Tibial nerve (tissue), 3 donors: ENCODE results near the gene NRL.

Experiments used
- POLR2A ChIP-seq, 2 donors: fragments of 450-650 bp; IDR thresholded peaks; one replicate each; pipeline ENCODE4 v1.6.1; 2017; ENCODE audit warnings: antibody characterized with exemption in 2 of 2, mild to moderate bottlenecking in 2 of 2, moderate library complexity in 2 of 2
- TF ChIP-seq, protein P1 (sequence below), 5 experiments: fragments of 200-600 bp in 3 of 5; fragments of 450-650 bp in 2 of 5; sonication (generic) in 3 of 5; IDR thresholded peaks; one replicate each; pipeline ENCODE4 v1.5.1; 2016 to 2019; ENCODE audit warnings: antibody characterized with exemption in 5 of 5, mild to moderate bottlenecking in 3 of 5, moderate library complexity in 2 of 5

GRCh38 chr14:24077086-24077485 lies 37.7 kb downstream of the NRL start:
- TF ChIP-seq, protein P1, sequence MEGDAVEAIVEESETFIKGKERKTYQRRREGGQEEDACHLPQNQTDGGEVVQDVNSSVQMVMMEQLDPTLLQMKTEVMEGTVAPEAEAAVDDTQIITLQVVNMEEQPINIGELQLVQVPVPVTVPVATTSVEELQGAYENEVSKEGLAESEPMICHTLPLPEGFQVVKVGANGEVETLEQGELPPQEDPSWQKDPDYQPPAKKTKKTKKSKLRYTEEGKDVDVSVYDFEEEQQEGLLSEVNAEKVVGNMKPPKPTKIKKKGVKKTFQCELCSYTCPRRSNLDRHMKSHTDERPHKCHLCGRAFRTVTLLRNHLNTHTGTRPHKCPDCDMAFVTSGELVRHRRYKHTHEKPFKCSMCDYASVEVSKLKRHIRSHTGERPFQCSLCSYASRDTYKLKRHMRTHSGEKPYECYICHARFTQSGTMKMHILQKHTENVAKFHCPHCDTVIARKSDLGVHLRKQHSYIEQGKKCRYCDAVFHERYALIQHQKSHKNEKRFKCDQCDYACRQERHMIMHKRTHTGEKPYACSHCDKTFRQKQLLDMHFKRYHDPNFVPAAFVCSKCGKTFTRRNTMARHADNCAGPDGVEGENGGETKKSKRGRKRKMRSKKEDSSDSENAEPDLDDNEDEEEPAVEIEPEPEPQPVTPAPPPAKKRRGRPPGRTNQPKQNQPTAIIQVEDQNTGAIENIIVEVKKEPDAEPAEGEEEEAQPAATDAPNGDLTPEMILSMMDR (IDR thresholded peaks at IDR 0.05), result no peak
- TF ChIP-seq POLR2A (IDR thresholded peaks at IDR 0.05), result no peak
